Measurements from ENCODE around the gene RASGRP3.
A peak's percentile ranks its signal among the peaks of the same experiment; 100 is the strongest.

The RASGRP3 gene

GRCh38 chr2:33586766-33587165 is 110.3 kb downstream of the RASGRP3 start:
- DNase-seq, result no peak

- no peak for DNase-seq
These were observed 111.8 kb downstream of the RASGRP3 start for GRCh38 chr2:33588232-33588631.

GRCh38 chr2:33589444-33589843 is 113.0 kb downstream of the RASGRP3 start:
- no peak for DNase-seq

GRCh38 chr2:33595385-33595784 is 118.9 kb downstream of the RASGRP3 start:
- DNase-seq, result no peak

GRCh38 chr2:33597026-33597425 is 120.6 kb downstream of the RASGRP3 start:
- no peak for DNase-seq

GRCh38 chr2:33598561-33599174 is 122.2 kb downstream of the RASGRP3 start:
- DNase-seq, result peak; percentile 48

- DNase-seq, result peak; percentile 100
These were observed 122.9 kb downstream of the RASGRP3 start, which contains the start of gene FAM98A for GRCh38 chr2:33599175-33599942. TSS of gene FAM98A (minus strand) at chr2:33599299. CDS start at chr2:33599221, 78 bp downstream.

GRCh38 chr2:33599943-33600192 is 123.4 kb downstream of the RASGRP3 start:
- no peak for DNase-seq

- DNase-seq, result no peak
These were observed 125.9 kb downstream of the RASGRP3 start for GRCh38 chr2:33602201-33602830.

- DNase-seq, result no peak
These were observed 127.0 kb downstream of the RASGRP3 start for GRCh38 chr2:33603416-33603815.

- DNase-seq, result no peak
These were observed 128.6 kb downstream of the RASGRP3 start for GRCh38 chr2:33605056-33605455.

GRCh38 chr2:33606100-33606499 is 129.7 kb downstream of the RASGRP3 start:
- DNase-seq, result no peak

GRCh38 chr2:33606622-33607021 is 130.2 kb downstream of the RASGRP3 start:
- DNase-seq, result no peak

GRCh38 chr2:33607251-33607721 is 130.8 kb downstream of the RASGRP3 start:
- no peak for DNase-seq

- no peak for DNase-seq
These were observed 131.5 kb downstream of the RASGRP3 start for GRCh38 chr2:33607905-33608304.

GRCh38 chr2:33614190-33614589 is 137.7 kb downstream of the RASGRP3 start:
- no peak for DNase-seq
